ENCODE measurements around the gene SGPL1. TPM values are rescaled to one million over a fixed set of nuclear protein-coding genes. Genes with fewer than 3 reads are reported as not detected.

Gene SGPL1
- total RNA-seq, 4 donors from 2014 or later = 12.9 to 31.0 (median 21.3) TPM

DNA sequence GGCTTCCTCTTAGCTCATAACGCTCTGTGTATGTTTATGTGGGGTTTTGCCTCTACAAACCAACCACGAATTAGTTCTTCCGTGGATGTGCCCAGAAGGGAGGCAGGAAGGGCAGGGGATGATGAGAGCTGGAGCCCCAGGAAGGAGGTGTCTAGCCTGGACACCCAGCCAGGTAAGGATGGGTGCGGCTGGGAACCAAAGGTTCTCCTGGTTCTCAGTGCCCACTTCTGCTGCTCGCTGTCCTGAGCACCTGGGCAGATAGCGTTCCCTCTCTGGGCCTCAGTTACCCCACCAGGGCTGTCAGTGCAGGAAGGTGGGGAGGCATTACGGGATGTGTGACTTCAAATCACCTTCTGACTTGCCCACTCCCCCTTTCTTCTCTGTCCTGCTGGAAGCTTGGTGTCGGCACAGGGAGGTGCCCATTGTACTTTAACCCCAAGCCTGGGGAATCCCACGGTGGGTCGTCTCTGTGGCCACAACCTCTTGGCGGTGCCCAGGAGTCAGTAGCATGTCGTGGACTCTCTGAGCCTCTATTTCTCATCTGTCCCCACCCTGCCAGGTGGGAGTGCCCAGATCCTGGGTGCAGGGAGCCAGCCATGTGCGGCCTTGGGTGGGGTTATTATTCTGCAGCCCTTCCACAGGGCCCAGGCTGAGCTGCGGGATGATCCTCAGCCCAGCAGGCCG, 91.3 kb downstream of the SGPL1 start:
- Histone ChIP-seq H3K36me3 (no peaks in the 10 kb centered on the region), H3K27me3 (no peaks in the 10 kb centered on the region), H3K4me1 (peaks cover 10 to 35% (median 31%) of the 10 kb centered on the region in 4 donors), H3K27ac (replicated peaks in 1 of 4) (peak overlapping the region; percentile 60 to 76 (median 63)), H3K4me3 (no peak overlapping the region), H3K9me3 (no peaks in the 10 kb centered on the region)
- intact Hi-C loops (cut with DNase I) = no loop called here
- no peak for TF ChIP-seq EP300 (IDR thresholded peaks at IDR 0.05)
- TF ChIP-seq, protein P1, sequence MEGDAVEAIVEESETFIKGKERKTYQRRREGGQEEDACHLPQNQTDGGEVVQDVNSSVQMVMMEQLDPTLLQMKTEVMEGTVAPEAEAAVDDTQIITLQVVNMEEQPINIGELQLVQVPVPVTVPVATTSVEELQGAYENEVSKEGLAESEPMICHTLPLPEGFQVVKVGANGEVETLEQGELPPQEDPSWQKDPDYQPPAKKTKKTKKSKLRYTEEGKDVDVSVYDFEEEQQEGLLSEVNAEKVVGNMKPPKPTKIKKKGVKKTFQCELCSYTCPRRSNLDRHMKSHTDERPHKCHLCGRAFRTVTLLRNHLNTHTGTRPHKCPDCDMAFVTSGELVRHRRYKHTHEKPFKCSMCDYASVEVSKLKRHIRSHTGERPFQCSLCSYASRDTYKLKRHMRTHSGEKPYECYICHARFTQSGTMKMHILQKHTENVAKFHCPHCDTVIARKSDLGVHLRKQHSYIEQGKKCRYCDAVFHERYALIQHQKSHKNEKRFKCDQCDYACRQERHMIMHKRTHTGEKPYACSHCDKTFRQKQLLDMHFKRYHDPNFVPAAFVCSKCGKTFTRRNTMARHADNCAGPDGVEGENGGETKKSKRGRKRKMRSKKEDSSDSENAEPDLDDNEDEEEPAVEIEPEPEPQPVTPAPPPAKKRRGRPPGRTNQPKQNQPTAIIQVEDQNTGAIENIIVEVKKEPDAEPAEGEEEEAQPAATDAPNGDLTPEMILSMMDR (IDR thresholded peaks at IDR 0.05) = no peak
- TF ChIP-seq POLR2AphosphoS5 (IDR thresholded peaks at IDR 0.05) = no peak
- no peak for TF ChIP-seq POLR2A (IDR thresholded peaks at IDR 0.05; ENCODE audit: low read depth)
- WGBS = 67% methylated on average over 15 of the region's 15 CpGs
- DNase-seq (ENCODE audit: extremely low spot score) = no peak

GRCh38 chr10:70907637-70908405, 92.1 kb downstream of the SGPL1 start:
- 56% methylated on average over 16 of the region's 16 CpGs for WGBS
- DNase-seq (ENCODE audit: extremely low spot score) = no peak
- H3K27ac ChIP-seq (replicated peaks in 1 of 4) = peak overlapping the region; percentile 60 to 76 (median 63)

GRCh38 chr10:70908406-70909296, 92.9 kb downstream of the SGPL1 start:
- no peak for DNase-seq (ENCODE audit: extremely low spot score)
- peaks cover 10 to 39% (median 35%) of the 10 kb centered on the region in 4 donors for H3K4me1 ChIP-seq

More at GRCh38 chr10:70907637-70908405, 92.1 kb downstream of the SGPL1 start:
- TF ChIP-seq, protein P1 (IDR thresholded peaks at IDR 0.05) = peak in 1 of 3 experiments; percentile 12
- no peak for TF ChIP-seq POLR2AphosphoS5 (IDR thresholded peaks at IDR 0.05)
- intact Hi-C loops (cut with DNase I) = no loop called here
- peaks cover 10 to 39% (median 32%) of the 10 kb centered on the region in 4 donors for H3K4me1 ChIP-seq
- H3K36me3 ChIP-seq = no peaks in the 10 kb centered on the region
- no peaks in the 10 kb centered on the region for H3K9me3 ChIP-seq
- no peaks in the 10 kb centered on the region for H3K27me3 ChIP-seq
- H3K4me3 ChIP-seq = no peak overlapping the region

DNA sequence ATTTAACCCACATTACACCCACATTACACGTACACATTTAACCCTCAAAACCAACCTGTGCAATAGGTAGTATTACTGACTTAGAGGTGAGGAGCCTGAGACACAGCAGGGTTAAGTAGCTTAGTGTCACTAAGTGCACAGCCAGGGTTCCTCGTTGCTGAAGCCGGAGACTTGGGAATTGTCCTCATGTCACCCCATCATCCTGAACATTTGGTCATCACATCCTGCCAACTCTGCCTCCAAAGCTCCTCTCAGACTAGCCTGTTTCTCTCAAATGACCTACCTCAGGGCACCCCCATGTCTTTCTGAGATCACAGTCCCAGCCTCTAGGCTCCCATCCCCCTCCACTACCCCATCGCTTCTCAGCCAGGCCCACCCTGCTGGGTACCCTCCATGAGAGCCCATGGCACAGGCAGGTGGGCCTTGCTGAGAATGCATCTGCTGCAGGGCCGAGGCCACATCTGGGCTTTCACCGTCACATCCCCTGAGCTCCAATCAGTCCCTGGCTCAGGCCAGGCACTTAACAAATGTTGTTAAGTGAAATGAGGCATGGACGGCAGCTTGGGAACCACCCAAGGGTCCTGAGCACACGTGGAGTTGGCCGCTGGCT, 93.7 kb downstream of the SGPL1 start:
- no peak for DNase-seq (ENCODE audit: extremely low spot score)
- WGBS = 83% methylated on average over 8 of the region's 9 CpGs
- intact Hi-C loops (cut with DNase I) = no loop called here

More at GRCh38 chr10:70908406-70909296, 92.9 kb downstream of the SGPL1 start:
- 84% methylated on average over 12 of the region's 12 CpGs for WGBS
- no peaks in the 10 kb centered on the region for H3K36me3 ChIP-seq
- H3K9me3 ChIP-seq = no peaks in the 10 kb centered on the region
- TF ChIP-seq EP300 (IDR thresholded peaks at IDR 0.05) (no peak), POLR2AphosphoS5 (IDR thresholded peaks at IDR 0.05) (no peak), POLR2A (IDR thresholded peaks at IDR 0.05; ENCODE audit: low read depth) (no peak)
- TF ChIP-seq, protein P1 (IDR thresholded peaks at IDR 0.05) = no peak
- no peaks in the 10 kb centered on the region for H3K27me3 ChIP-seq
- peak overlapping the region in 2 of 4 donors; percentile 66 to 76 for H3K27ac ChIP-seq (replicated peaks in 1 of 4)
- intact Hi-C loops (cut with DNase I) = no loop called here
- H3K4me3 ChIP-seq = no peak overlapping the region

More for the DNA sequence above, 93.7 kb downstream of the SGPL1 start:
- Histone ChIP-seq H3K4me1 (peaks cover 10 to 37% (median 34%) of the 10 kb centered on the region in 4 donors), H3K36me3 (no peaks in the 10 kb centered on the region), H3K9me3 (no peaks in the 10 kb centered on the region), H3K4me3 (no peak overlapping the region), H3K27me3 (no peaks in the 10 kb centered on the region), H3K27ac (replicated peaks in 1 of 4) (no peak overlapping the region)
- TF ChIP-seq POLR2A (IDR thresholded peaks at IDR 0.05; ENCODE audit: low read depth) (no peak), POLR2AphosphoS5 (IDR thresholded peaks at IDR 0.05) (no peak), EP300 (IDR thresholded peaks at IDR 0.05) (no peak)
- TF ChIP-seq, protein P1 (IDR thresholded peaks at IDR 0.05) = no peak

All from esophagus muscularis mucosa (tissue), 4 donors.